Neural cell (in vitro differentiated cells): ENCODE data around the gene CFDP1. TPM values are rescaled to one million over a fixed set of nuclear protein-coding genes. Genes with fewer than 3 reads are reported as not detected.

ENCODE experiments used
- H2AFZ ChIP-seq: fragments of 200-600, 300-800 bp; sonication (generic), shearing (Covaris generic); 2 replicates; pipeline ENCODE4 v1.6.0; 2014; ENCODE audit warnings: low read depth, mild to moderate bottlenecking, antibody characterized with exemption, low read length, moderate library complexity
- H3F3A ChIP-seq: fragments of 200-600 bp; shearing (Covaris generic); 2 replicates; pipeline ENCODE4 v1.6.1; 2016; ENCODE audit warnings: mild to moderate bottlenecking, moderate library complexity, mixed read lengths, antibody characterized with exemption, low read length; ENCODE audit not compliant: insufficient read depth, poor library complexity, severe bottlenecking
- H3K27ac ChIP-seq: fragments of 200-600, 300-800 bp; sonication (generic), shearing (Covaris generic); 2 replicates; pipeline ENCODE4 v1.5.1; 2014; ENCODE audit warnings: mild to moderate bottlenecking, low read length, moderate library complexity
- H3K27me3 ChIP-seq: fragments of 300-800, 200-600 bp; sonication (generic), shearing (Covaris generic); 2 replicates; pipeline ENCODE4 v1.6.0; 2014; ENCODE audit warnings: mild to moderate bottlenecking, low read depth, low read length, moderate library complexity; ENCODE audit not compliant: insufficient read depth
- H3K36me3 ChIP-seq: fragments of 300-800, 200-600 bp; sonication (generic), shearing (Covaris generic); 2 replicates; pipeline ENCODE4 v1.5.1; 2014; ENCODE audit warnings: mild to moderate bottlenecking, antibody characterized with exemption, low read length, moderate library complexity; ENCODE audit not compliant: insufficient read depth
- H3K4me2 ChIP-seq: fragments of 300-800, 200-600 bp; sonication (generic), shearing (Covaris generic); 2 replicates; pipeline ENCODE4 v1.6.0; 2014; ENCODE audit warnings: mild to moderate bottlenecking, low read length
- H3K4me3 ChIP-seq: fragments of 300-800, 200-600 bp; sonication (generic), shearing (Covaris generic); 2 replicates; pipeline ENCODE4 v1.5.1; 2014; ENCODE audit warnings: mild to moderate bottlenecking, low read length, moderate library complexity
- H3K79me2 ChIP-seq: fragments of 200-600 bp; shearing (Covaris generic); replicated peaks from 2 replicates; pipeline ENCODE4 v1.6.0; 2014; ENCODE audit warnings: mild to moderate bottlenecking, low read length, moderate library complexity; ENCODE audit not compliant: insufficient read depth
- H3K9ac ChIP-seq: fragments of 300-800, 200-600 bp; sonication (generic), shearing (Covaris generic); 2 replicates; pipeline ENCODE4 v1.6.1; 2016; ENCODE audit warnings: mild to moderate bottlenecking, low read length, mixed read lengths
- H3K9me2 ChIP-seq: fragments of 200-600 bp; shearing (Covaris generic); 2 replicates; pipeline ENCODE4 v1.6.1; 2016; ENCODE audit warnings: mild to moderate bottlenecking, low read length, mixed read lengths; ENCODE audit not compliant: insufficient read depth
- H3K9me3 ChIP-seq: fragments of 200-600, 300-800 bp; sonication (generic), shearing (Covaris generic); 2 replicates; pipeline ENCODE4 v1.6.1; 2016; ENCODE audit warnings: mild to moderate bottlenecking, mixed run types, low read length, moderate library complexity, mixed read lengths
- H4K20me1 ChIP-seq: fragments of 200-600 bp; shearing (Covaris generic); 2 replicates; pipeline ENCODE4 v1.6.1; 2016; ENCODE audit warnings: mild to moderate bottlenecking, mixed run types; ENCODE audit not compliant: insufficient read depth
- CTCF ChIP-seq: fragments of 450-650 bp; IDR thresholded peaks from 2 replicates; pipeline ENCODE4 v1.5.1; 2014; ENCODE audit warnings: antibody characterized with exemption, mild to moderate bottlenecking, moderate library complexity; ENCODE audit not compliant: poor library complexity, severe bottlenecking
- EP300 ChIP-seq: fragments of 450-650 bp; conservative IDR thresholded peaks from 2 replicates; pipeline ENCODE4 v1.6.1; 2014; ENCODE audit warnings: antibody characterized with exemption, mild to moderate bottlenecking, moderate library complexity; ENCODE audit not compliant: poor library complexity, severe bottlenecking
- EZH2 ChIP-seq: fragments of 200-600, 300-800 bp; shearing (Covaris generic), sonication (generic); IDR thresholded peaks from 2 replicates; pipeline ENCODE4 v1.6.1; 2014; ENCODE audit warnings: antibody characterized with exemption, low read length, borderline replicate concordance, mild to moderate bottlenecking; ENCODE audit not compliant: insufficient read depth, poor library complexity, severe bottlenecking
- MXI1 ChIP-seq: fragments of 450-650 bp; conservative IDR thresholded peaks from 2 replicates; pipeline ENCODE4 v1.6.1; 2014; ENCODE audit warnings: antibody characterized with exemption, mild to moderate bottlenecking; ENCODE audit not compliant: poor library complexity, severe bottlenecking
- POLR2AphosphoS5 ChIP-seq: IDR thresholded peaks from 2 replicates; pipeline ENCODE4 v1.6.1; 2012
- RAD21 ChIP-seq: fragments of 450-650 bp; conservative IDR thresholded peaks from 2 replicates; pipeline ENCODE4 v1.6.1; 2014; ENCODE audit warnings: antibody characterized with exemption, mild to moderate bottlenecking, moderate library complexity
- REST ChIP-seq: IDR thresholded peaks from 2 replicates; pipeline ENCODE4 v1.6.1; 2012; ENCODE audit warnings: borderline replicate concordance
- SMC3 ChIP-seq: fragments of 450-650 bp; conservative IDR thresholded peaks from 2 replicates; pipeline ENCODE4 v1.6.1; 2014; ENCODE audit warnings: antibody characterized with exemption, mild to moderate bottlenecking, moderate library complexity; ENCODE audit not compliant: poor library complexity
- TAF1 ChIP-seq: IDR thresholded peaks from 2 replicates; pipeline ENCODE4 v1.6.1; 2012; ENCODE audit warnings: low read depth
- polyA plus RNA-seq: library from polyadenylated mRNA; depleted of rRNA; stranded (reverse); fragments of >200 nt; gene quantifications from 2 replicates; pipeline ENCODE4 v1.2.3, GENCODE V29; 2014
- small RNA-seq, 3 experiments: library from RNA; depleted of rRNA; stranded (forward); fragments of <200 nt; gene quantifications; one replicate each; pipeline ENCODE3, GENCODE V24; 2012

The CFDP1 gene
- polyA plus RNA-seq, 1 donor from 2014 or later: 201 TPM

- H3K9me3 ChIP-seq: no peaks in the 10 kb centered on the region
- H3K9ac ChIP-seq: no peak overlapping the region
- H3F3A ChIP-seq: no peaks in the 10 kb centered on the region
- no peak for TF ChIP-seq TAF1
- no peak for TF ChIP-seq RAD21
- TF ChIP-seq MXI1: no peak
- TF ChIP-seq POLR2AphosphoS5: no peak
- TF ChIP-seq SMC3: no peak
- TF ChIP-seq CTCF: no peak
- TF ChIP-seq EP300: no peak
- TF ChIP-seq EZH2: no peak
- no peak for TF ChIP-seq REST
- no peaks in the 10 kb centered on the region for H3K9me2 ChIP-seq
- H4K20me1 ChIP-seq: peaks cover 4% of the 10 kb centered on the region
- peaks cover 18% of the 10 kb centered on the region for H3K79me2 ChIP-seq
- no peaks in the 10 kb centered on the region for H3K27me3 ChIP-seq
- H3K4me2 ChIP-seq: no peak overlapping the region
- H3K4me3 ChIP-seq: no peak overlapping the region
- no peak overlapping the region for H2AFZ ChIP-seq
- no peak overlapping the region for H3K27ac ChIP-seq
- no peaks in the 10 kb centered on the region for H3K36me3 ChIP-seq
Measured at GRCh38 chr16:75244225-75244809, 189.0 kb downstream of the CFDP1 start.

Small RNA genes within 50 kb of the gene (small RNA-seq; reads per million reads assigned to genes)
- gene RF00598: 0 reads per million in 3 experiments
- 0 reads per million in 3 experiments for gene RNU6-758P

Other genes with a start within 250 kb of the CFDP1 start
- gene CTRB2, start 226.3 kb downstream of the CFDP1 start, polyA plus RNA-seq: not detected in 2 replicates
- gene CTRB1, start 214.5 kb downstream of the CFDP1 start, polyA plus RNA-seq: 1.2 TPM in 1 of 2 replicates, not detected in the other
- gene BCAR1, start 181.9 kb downstream of the CFDP1 start, polyA plus RNA-seq: 38.9 and 39.1 TPM in 2 replicates
- gene TMEM170A, start 31.2 kb upstream of the CFDP1 start, polyA plus RNA-seq: 32.2 and 35.9 TPM in 2 replicates
- 0.02 TPM in 1 of 2 replicates, not detected in the other for gene CHST6, start 61.9 kb upstream of the CFDP1 start, polyA plus RNA-seq
- 0.84 and 2.7 TPM in 2 replicates for gene CHST5, start 102.6 kb upstream of the CFDP1 start, polyA plus RNA-seq
- 19.6 and 25.6 TPM in 2 replicates for gene TMEM231, start 122.7 kb upstream of the CFDP1 start, polyA plus RNA-seq
- 299 and 344 TPM in 2 replicates for gene GABARAPL2, start 132.9 kb upstream of the CFDP1 start, polyA plus RNA-seq
- gene ADAT1, start 189.8 kb upstream of the CFDP1 start, polyA plus RNA-seq: 62.8 and 64.5 TPM in 2 replicates
- gene KARS1, start 214.2 kb upstream of the CFDP1 start, polyA plus RNA-seq: 151 and 159 TPM in 2 replicates
- 706 and 752 TPM in 2 replicates for gene TERF2IP, start 214.3 kb upstream of the CFDP1 start, polyA plus RNA-seq
- gene CPHXL2, start 243.5 kb upstream of the CFDP1 start, polyA plus RNA-seq: not detected in 2 replicates